Measurements from ENCODE around the gene MAPK9. TPM values are rescaled to one million over a fixed set of nuclear protein-coding genes. Genes with fewer than 3 reads are reported as not detected.

MAPK9 gene
- total RNA-seq, 1 experiment from 2014 or later, result 43.4 TPM

GRCh38 chr5:180291234-180291940 lies 496 bp downstream of the MAPK9 start:
- no peak for DNase-seq (ENCODE audit: low read depth, low spot score)
- Histone ChIP-seq H3K4me2 (ENCODE audit: low read length) (peak overlapping the region; percentile 84), H3K36me3 (ENCODE audit: control insufficient read depth in 1 of 2, insufficient read depth in 2 of 2, low read length in 2 of 2) (peaks cover 0 to 5% of the 10 kb centered on the region in 2 experiments; a peak in 1 of 4 replicates), H2AFZ (ENCODE audit: low read depth, low read length, poor library complexity, severe bottlenecking) (no peak overlapping the region), H3K27ac (ENCODE audit: low read depth, low read length) (peak overlapping the region; percentile 55; the same call in 1 of the 2 replicates), H3K4me3 (replicated peaks in 1 of 2; ENCODE audit: low read depth in 1 of 2, low read length in 2 of 2) (peak overlapping the region; percentile 71 to 79), H3K27me3 (ENCODE audit: insufficient read depth, low read length) (no peaks in the 10 kb centered on the region), H3K9me3 (ENCODE audit: control insufficient read depth in 1 of 2, insufficient read depth in 1 of 2, low read depth in 1 of 2, low read length in 2 of 2) (no peaks in the 10 kb centered on the region), H3K4me1 (ENCODE audit: control insufficient read depth in 1 of 2, insufficient read depth in 2 of 2, low read length in 2 of 2) (peaks cover 10 to 24% of the 10 kb centered on the region in 2 experiments), H4K20me1 (ENCODE audit: insufficient read depth) (no peaks in the 10 kb centered on the region), H3K9me2 (ENCODE audit: insufficient read depth) (no peaks in the 10 kb centered on the region), H3K79me2 (ENCODE audit: insufficient read depth, low read length) (peaks cover 45% of the 10 kb centered on the region), H3K9ac (ENCODE audit: low read length) (peak overlapping the region; percentile 73)
- ATAC-seq, result peak; percentile 44
- intact Hi-C loops (cut with micrococcal nuclease), result loop anchor here (10.0 kb wide), 1 partner anchor 167 kb away; no protein-coding TSS in a partner anchor
- ChIA-PET CTCF (interaction anchor here (0.6 to 3.7 kb wide), 4 partner anchors 24 to 180 kb away, joined by 3 to 28 read pairs (median 17); no protein-coding TSS in a partner anchor), POLR2A (no interaction called here), RAD21 (ENCODE audit: low non-redundant PET in 1 of 2, low total read pairs in 2 of 2, uncharacterized antibody in 2 of 2, unreplicated experiment in 2 of 2) (interaction anchor here in 1 of 2 experiments (0.8 kb wide), 2 partner anchors 41 to 46 kb away, joined by 3 read pairs; no protein-coding TSS in a partner anchor)
- no peak for TF ChIP-seq SIN3A (IDR thresholded peaks at IDR 0.05; ENCODE audit: low read depth)
- no peak for TF ChIP-seq REST (IDR thresholded peaks at IDR 0.05; ENCODE audit: low read depth)
- TF ChIP-seq FOSL1 (IDR thresholded peaks at IDR 0.05; ENCODE audit: low read depth), result no peak
- TF ChIP-seq ZFX (IDR thresholded peaks at IDR 0.05), result peak; percentile 72
- TF ChIP-seq CTCF (IDR thresholded peaks at IDR 0.05 in 2 of 3, conservative IDR thresholded peaks at IDR 0.05 in 1 of 3; ENCODE audit: borderline replicate concordance in 1 of 3, insufficient read depth in 1 of 3, low read depth in 2 of 3, low read length in 2 of 3), result peak in 2 of 3 experiments; percentile 8 to 21; a peak in 1 of 6 replicates
- TF ChIP-seq CEBPB (IDR thresholded peaks at IDR 0.05; ENCODE audit: low read depth), result no peak
- no peak for TF ChIP-seq CBX3 (IDR thresholded peaks at IDR 0.05; ENCODE audit: low read depth)
- no peak for TF ChIP-seq EZH2phosphoT487 (IDR thresholded peaks at IDR 0.05; ENCODE audit: borderline replicate concordance)
- no TSS peak for BruUV-seq (replicated peaks)

Data from HCT116 (cell line).